Pericardium fibroblast (primary cell): ENCODE data around the gene TMEM181. TPM values are rescaled to one million over a fixed set of nuclear protein-coding genes. Genes with fewer than 3 reads are reported as not detected.

ENCODE experiments used
- total RNA-seq: library from RNA; depleted of rRNA; stranded (reverse); fragments of >200 nt; gene quantifications from 2 replicates; pipeline ENCODE4 v1.2.3, GENCODE V29; 2015

Gene TMEM181, protein sequence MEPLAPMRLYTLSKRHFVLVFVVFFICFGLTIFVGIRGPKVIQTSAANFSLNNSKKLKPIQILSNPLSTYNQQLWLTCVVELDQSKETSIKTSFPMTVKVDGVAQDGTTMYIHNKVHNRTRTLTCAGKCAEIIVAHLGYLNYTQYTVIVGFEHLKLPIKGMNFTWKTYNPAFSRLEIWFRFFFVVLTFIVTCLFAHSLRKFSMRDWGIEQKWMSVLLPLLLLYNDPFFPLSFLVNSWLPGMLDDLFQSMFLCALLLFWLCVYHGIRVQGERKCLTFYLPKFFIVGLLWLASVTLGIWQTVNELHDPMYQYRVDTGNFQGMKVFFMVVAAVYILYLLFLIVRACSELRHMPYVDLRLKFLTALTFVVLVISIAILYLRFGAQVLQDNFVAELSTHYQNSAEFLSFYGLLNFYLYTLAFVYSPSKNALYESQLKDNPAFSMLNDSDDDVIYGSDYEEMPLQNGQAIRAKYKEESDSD
- 22.0 and 23.5 TPM in 2 replicates for total RNA-seq

GRCh38 chr6:158559895-158560835 is at the start of gene TMEM181:
TMEM181 (plus strand) TSS chr6:158560091; CDS start chr6:158560225, 134 bp downstream.

DNA sequence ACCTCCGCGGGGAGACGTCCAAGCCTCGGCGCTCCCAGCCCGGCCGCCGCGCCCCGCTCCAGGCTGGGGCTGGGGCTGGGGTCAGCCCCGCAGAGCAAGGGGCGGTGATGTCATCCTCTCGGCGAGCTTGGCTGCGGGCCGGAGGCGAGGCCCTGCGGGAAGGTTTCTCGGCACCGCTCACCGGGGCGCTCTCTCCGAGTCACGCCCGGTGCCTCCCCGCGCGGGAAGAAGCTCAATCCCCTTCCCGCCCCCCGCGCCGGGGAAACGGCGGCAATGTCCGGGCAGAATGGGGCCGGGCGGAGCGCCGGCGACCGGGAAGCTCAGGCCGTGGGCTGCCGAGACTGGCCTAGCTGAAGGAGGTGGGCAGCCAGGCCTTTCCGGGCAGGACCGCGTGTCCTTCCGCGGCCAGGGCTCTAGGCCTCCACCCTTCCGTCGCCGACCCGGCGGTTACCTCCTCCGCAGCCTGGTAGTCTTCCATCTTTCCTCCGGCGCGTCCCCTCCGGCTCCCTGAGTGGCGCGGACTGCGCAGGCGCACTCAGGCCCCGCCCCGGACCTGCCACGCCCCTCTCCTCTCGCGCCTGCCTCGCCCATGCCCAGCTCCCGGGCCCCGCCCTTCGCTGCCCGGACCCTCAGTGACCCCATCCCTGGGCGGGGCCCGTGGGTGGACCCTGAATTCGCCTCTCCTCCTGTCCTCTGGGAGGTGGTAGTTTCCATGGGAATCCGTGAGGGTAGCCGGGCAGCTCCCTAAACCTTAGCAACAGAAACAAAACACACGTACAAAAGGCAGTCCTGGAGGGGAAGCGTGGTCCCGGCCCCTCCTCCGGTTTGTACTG is 84.6 kb downstream of the TMEM181 start, which contains the start of gene DYNLT1:
Gene DYNLT1 (minus strand): TSS at position 513 of the 833 bp plus-strand sequence. CDS start 35 bp downstream, at position 478.

GRCh38 chr6:158649289-158650143 is 89.6 kb downstream of the TMEM181 start, which contains the start of gene SYTL3:
SYTL3 (plus strand) TSS chr6:158650054; CDS start chr6:158663269, 13,215 bp downstream.

Other genes with a start within 250 kb of the TMEM181 start
- gene TULP4, start 247.6 kb upstream of the TMEM181 start, total RNA-seq = 28.2 and 39.2 TPM in 2 replicates
- gene DYNLT1, start 84.7 kb downstream of the TMEM181 start, total RNA-seq = 104 and 150 TPM in 2 replicates
- gene SYTL3, start 90.0 kb downstream of the TMEM181 start, total RNA-seq = 0.58 and 1.6 TPM in 2 replicates